Smooth muscle cell of the brain vasculature (primary cell): ENCODE measurements around the gene PCCA.
A peak's percentile ranks its signal among the peaks of the same experiment; 100 is the strongest.

Source experiments
- DNase-seq: peaks from one replicate; pipeline ENCODE4 v3.0.0-alpha.2; 2012; ENCODE audit warnings: low read depth, low spot score

Gene PCCA

GRCh38 chr13:100506600-100507422 is 417.9 kb downstream of the PCCA start:
- no peak for DNase-seq

DNA sequence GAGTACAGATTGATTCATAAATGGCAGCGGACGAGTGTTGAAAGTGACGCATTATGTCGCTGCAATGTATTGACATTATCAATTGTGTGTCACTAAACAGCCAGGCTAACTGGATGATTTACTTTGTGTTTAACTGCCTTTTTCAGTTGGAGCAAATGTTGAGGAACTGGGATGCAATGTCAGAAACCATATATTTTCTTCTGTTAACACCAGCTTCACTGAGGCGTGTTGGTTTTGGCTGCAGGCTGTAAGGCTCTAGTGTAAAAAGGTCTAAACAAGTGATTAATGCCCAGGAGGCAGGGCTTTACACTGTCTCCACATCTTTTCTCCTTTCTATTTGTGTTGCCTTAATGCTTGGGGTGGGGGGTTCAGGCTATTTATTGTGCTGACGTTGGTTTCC is 419.6 kb downstream of the PCCA start:
- no peak for DNase-seq

DNA sequence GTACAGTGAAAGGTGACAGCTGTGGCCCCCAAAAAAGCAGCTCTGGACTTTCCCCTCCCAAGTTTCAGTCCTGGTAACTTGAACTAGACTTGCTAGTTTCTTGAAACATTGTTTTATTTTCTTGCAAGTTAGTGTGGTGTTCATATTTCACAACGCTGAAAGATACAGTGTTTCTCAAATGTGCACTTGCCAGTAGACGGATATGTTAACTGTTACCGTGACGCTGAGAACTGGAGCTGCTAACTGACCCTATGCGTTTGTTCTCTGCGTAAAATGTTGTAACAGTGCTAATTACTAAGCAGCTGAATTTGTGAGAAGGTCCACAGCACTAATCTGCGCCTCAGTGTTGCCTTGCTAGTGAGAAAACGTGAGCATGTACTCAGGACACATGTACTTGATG is 420.1 kb downstream of the PCCA start:
- no peak for DNase-seq

- no peak for DNase-seq
Observed at GRCh38 chr13:100510208-100510957, 421.5 kb downstream of the PCCA start.

DNA sequence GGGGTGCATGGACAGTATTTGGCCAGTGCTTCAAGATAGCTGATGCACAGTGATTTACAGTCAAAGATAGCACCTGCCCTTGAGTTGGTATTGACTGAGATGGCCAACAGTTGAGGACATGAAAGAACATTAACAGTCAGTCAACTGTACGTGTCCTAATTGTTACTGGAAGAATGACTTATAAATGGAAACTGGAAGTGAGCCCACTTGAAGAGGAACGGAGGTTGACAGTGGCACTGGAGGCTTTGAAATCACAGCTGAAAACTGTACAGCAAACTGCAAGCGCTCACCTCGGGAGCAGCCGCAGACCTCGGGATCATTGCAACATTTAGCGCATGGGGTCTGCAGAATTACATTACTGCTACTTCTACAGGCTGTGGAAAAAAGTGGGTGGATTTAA is 422.6 kb downstream of the PCCA start:
- no peak for DNase-seq

DNA sequence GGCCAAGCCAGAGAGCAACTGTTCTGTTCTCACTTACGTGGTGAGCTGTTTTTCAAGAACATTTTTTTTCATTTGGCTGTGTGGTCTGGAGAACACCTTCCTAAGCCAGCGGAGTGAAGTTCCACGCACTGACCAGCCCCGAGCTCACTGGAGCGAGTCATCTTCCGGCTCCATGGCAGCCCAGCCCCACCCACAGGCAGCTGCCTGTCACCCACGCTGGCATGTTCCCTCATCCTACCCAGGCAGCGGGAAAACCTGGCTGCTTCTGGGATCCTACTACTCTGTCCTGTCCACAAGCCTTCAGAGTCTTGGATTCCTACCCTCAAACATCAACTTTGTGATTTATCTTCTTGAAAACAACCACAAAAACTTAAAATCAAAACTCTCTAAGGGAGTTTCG is 423.5 kb downstream of the PCCA start:
- DNase-seq, result no peak

- no peak for DNase-seq
Observed at GRCh38 chr13:100513171-100513570, 424.3 kb downstream of the PCCA start.

- DNase-seq, result no peak
Observed at GRCh38 chr13:100513987-100514670, 425.2 kb downstream of the PCCA start.

DNA sequence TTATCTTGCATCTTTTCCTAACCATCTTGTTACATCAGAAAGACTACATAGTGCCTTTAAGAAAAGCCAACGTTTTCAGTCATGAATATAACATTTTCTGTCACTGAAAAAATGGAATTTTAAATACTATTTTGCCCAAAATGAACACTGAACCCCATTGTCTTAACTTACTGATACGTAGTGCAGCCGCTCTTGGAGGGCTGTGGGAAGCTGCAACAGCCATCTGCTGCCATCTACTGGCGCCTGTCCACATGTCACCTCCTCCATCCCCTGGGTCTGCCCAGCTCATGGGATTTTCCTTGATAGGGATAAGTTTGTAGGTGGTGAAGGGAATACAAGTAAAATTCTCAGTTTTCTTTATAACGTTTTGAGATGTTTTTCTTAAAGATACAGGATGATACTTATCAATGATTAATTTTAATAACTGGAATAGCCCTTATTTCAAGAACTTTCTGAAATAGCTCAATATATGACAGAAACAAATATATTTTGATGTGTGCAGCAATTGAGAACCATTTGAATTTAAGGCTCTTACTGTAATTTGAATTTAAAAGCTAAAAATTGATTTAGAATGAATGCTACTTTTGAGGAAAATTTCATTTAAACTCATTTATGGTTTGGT is 426.0 kb downstream of the PCCA start:
- peak; percentile 90 for DNase-seq

DNA sequence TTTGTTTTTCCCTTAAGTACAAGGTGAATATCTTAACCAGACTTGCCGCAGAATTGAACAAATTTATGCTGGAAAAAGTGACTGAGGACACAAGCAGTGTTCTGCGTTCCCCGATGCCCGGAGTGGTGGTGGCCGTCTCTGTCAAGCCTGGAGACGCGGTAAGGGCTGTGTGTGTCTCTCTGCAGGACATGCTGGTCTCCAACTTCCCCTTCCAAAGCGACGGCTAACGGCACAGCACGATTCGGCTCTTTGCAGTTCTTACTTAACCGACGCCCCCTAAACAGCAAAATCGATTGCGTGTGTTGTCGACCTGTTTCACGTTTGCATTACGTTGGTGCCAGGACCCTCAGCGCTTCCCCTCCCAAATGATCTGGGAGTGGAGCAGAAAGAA is 426.5 kb downstream of the PCCA start:
- DNase-seq, result no peak

DNA sequence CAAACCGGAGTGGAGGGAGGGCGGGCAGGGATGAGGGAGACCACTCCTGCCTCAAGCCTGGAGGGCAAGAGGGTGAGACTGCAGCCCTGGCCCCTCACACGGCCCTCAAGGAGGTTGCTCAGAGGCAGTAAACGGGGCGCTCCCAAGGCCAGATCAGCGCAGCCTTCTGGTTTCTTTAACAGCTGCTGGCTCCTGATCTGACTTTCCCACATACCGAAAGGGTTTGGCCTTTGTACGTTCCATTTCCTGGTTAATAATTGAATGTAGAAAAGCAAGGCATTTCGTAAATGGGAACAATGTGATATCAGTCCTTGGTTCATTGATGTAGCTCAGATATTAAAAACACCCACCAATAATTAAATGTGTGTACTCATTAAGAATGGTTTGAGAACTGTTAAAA is 428.2 kb downstream of the PCCA start:
- DNase-seq, result no peak

DNA sequence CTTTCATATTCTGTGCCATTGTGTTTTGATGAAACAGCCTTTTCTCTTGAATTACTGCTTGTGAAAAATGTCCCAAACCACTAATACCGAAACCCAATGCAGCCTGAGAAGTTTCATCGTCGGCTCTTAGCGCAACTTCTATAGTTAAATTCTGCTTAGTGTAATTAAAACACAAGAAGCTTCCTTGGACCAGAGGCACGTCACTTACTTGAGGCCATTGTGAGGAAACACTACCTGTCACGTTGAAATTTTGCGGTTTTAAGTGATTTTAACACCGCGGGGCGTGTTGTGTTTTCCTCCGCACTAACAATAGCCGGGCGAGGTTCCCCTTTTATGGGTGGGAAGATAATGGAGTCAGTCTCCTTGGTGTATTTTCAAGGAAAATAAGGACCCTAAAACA is 428.8 kb downstream of the PCCA start:
- no peak for DNase-seq

DNA sequence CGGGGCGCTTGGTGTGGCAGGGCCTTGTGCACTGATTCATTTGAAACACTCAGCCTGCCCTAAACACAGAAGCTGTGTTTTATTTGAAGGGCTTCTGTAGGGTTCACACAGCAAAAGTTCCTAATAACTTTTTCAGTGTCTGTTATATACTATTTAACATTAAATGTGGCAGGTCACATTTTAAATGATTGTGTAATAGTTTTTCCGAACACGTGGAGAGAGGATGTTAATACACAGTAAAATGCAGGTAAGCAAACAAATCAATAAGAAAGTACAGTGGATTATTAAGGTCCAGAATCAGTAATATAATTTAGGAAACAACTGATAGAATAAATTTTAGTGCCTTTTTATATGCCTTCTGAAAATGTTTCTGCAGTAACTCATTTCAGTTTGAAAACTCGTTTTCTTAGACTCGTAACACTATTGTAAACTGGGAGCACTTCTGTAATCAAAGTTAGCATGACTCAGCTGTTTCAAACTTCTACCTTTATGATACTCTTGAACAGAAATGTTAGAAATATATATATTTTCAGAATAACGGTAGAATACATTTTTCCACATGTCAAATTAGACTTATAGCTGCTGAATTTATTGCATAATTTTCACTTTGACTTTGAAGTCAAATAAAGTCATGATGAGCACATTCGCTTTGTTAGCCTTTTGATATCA is 429.6 kb downstream of the PCCA start:
- no peak for DNase-seq

- DNase-seq, result no peak
Observed at GRCh38 chr13:100519626-100520025, 430.7 kb downstream of the PCCA start.

DNA sequence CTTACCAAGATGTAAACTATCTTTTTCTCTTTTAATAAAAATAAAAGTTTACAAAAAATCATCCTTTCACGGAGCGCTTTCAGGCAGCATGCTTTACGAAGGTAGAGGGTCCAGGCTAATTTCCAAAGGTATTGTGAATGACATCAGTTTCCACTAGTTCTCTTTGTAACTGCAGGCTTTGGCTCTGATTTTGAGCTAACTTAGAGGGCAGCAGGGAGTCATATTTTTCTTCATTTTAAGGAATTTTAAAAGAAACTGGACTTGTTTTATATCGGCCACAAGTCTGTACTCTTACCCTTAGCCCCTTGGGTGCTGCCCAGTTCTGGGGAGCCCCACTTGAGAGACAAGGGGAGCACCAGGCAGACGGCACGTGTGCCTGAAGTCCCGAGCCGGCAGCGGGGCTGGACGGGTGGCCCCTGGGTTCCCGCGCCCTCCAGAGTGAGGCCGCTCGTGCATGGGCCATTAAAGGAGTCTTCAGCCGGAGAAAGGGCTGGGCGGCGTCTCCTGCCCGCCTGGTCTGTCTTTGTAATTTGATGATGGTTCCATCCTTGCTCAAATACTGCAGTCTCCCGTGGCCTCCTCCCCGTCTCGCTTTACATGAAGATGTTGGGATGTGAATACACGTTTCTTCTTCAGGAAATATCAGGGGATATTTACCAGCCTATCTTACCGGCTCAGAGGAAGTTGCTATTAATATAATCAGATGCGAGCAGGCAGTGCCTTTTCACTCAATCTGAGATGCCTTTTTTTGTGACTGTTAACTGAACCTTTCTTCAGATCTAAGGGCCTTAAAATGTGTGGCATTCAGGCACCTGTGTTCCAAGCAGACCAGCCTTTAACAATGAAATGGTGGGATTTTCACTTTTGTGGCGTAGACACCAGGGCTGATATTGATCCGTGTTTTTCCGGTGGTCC is 432.3 kb downstream of the PCCA start:
- DNase-seq, result no peak

DNA sequence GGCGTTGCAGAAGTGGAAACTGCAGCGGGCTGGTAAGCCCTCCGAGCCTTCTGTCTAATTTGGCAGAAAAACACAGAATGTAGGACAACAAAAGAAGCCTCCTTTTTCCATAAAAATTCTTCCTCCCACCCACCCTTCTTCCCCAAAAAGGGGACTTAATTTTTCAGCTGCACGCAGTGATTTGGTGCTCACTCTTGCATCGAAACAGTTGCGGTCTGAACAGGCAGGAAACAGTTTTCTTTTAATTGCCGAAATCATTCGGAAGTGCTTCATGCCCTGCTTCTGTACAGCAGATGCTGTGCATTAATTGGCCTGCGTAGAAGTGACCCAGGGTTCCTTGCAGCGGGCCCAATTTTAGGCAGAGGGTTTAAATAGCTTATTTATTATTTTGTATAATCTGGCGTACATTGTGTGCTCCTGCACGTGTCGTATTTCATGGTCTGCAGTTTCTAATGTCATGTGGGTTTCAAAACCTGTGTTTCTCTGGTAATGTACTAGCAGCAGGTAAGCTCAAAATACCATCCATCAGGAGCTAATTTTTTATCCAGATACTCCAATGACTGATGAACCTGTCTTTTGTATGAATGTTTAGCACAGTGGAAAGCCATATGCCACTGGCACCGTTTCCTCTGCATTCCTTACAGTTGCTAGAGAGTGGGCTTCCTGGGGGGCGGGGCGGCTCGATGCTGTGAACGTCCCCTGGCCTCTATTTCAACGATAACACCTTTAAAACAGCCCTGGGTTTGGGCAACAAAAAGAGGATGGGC is 433.1 kb downstream of the PCCA start:
- DNase-seq, result no peak

- DNase-seq, result no peak
Observed at GRCh38 chr13:100522618-100523309, 433.9 kb downstream of the PCCA start.

DNA sequence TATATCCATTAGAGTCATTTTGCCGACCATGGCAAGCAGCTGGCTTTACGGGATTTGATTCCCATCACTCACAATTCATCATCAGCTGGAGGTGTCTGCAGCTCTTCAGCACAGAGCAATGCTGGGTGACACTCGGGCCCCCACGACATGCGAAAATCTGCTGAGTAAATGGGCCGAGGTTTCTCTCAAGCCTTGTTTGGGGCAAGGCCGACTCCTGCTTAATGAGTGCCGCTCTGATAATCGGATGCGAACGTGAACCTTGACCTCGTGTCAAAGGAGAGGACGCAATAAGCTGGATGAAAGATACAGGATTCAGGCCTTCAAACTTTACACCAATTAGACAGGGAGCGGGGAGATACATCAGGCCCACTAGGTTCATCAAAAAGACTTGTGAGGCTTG is 434.5 kb downstream of the PCCA start:
- DNase-seq, result no peak

- no peak for DNase-seq
Observed at GRCh38 chr13:100523981-100524386, 435.1 kb downstream of the PCCA start.
